GM04503 (cell line): Measurements from ENCODE around the gene SRCAP.

Experiments used
- DNase-seq: peaks from one replicate; pipeline ENCODE4 v3.0.0-alpha.2; 2012; ENCODE audit warnings: low read depth

Gene SRCAP

GRCh38 chr16:30737794-30738648 lies 39.0 kb downstream of the SRCAP start:
- no peak for DNase-seq

- no peak for DNase-seq
These were observed 40.3 kb downstream of the SRCAP start for GRCh38 chr16:30738984-30739951.

- DNase-seq, result no peak
These were observed 41.6 kb downstream of the SRCAP start for GRCh38 chr16:30740364-30741251.

GRCh38 chr16:30741461-30741914 lies 42.5 kb downstream of the SRCAP start:
- DNase-seq, result peak; percentile 72

- no peak for DNase-seq
These were observed 44.7 kb downstream of the SRCAP start for GRCh38 chr16:30743716-30744115.

- no peak for DNase-seq
These were observed 45.2 kb downstream of the SRCAP start for GRCh38 chr16:30744183-30744582.

- DNase-seq, result no peak
These were observed 46.1 kb downstream of the SRCAP start for GRCh38 chr16:30745082-30745481.

GRCh38 chr16:30746638-30747175 lies 47.7 kb downstream of the SRCAP start:
- no peak for DNase-seq

GRCh38 chr16:30747331-30747730 lies 48.4 kb downstream of the SRCAP start:
- DNase-seq, result peak; percentile 51

- DNase-seq, result peak; percentile 93
These were observed 49.0 kb downstream of the SRCAP start, which contains the start of gene PHKG2 for GRCh38 chr16:30747799-30748633. Gene PHKG2 (plus strand): TSS chr16:30748425. CDS start chr16:30748821, 396 bp downstream.

- no peak for DNase-seq
These were observed 49.9 kb downstream of the SRCAP start for GRCh38 chr16:30748634-30749445.

- DNase-seq, result no peak
These were observed 51.2 kb downstream of the SRCAP start for GRCh38 chr16:30750201-30750600.

GRCh38 chr16:30750876-30751465 lies 52.0 kb downstream of the SRCAP start:
- DNase-seq, result no peak

- no peak for DNase-seq
These were observed 54.6 kb downstream of the SRCAP start for GRCh38 chr16:30753596-30753995.

GRCh38 chr16:30755955-30756780 lies 57.2 kb downstream of the SRCAP start:
- DNase-seq, result no peak

GRCh38 chr16:30756781-30757100 lies 57.8 kb downstream of the SRCAP start:
- DNase-seq, result no peak

GRCh38 chr16:30757316-30757715 lies 58.3 kb downstream of the SRCAP start:
- DNase-seq, result no peak

- no peak for DNase-seq
These were observed 60.1 kb downstream of the SRCAP start for GRCh38 chr16:30758988-30759491.
